NCI-H446 treated with DMSO at 0.1 percent for 48 hours (cell line): ENCODE results near the gene TTYH1.
"Not testable (repeated sequence)": the region's sequence is repeated elsewhere in the genome, so short reads cannot be mapped to it uniquely, and the experiment has no call there.

Source experiments
- DNase-seq: peaks from one replicate; lab custom pipeline; 2025; lab: John Stamatoyannopoulos, UW

The TTYH1 gene

DNA sequence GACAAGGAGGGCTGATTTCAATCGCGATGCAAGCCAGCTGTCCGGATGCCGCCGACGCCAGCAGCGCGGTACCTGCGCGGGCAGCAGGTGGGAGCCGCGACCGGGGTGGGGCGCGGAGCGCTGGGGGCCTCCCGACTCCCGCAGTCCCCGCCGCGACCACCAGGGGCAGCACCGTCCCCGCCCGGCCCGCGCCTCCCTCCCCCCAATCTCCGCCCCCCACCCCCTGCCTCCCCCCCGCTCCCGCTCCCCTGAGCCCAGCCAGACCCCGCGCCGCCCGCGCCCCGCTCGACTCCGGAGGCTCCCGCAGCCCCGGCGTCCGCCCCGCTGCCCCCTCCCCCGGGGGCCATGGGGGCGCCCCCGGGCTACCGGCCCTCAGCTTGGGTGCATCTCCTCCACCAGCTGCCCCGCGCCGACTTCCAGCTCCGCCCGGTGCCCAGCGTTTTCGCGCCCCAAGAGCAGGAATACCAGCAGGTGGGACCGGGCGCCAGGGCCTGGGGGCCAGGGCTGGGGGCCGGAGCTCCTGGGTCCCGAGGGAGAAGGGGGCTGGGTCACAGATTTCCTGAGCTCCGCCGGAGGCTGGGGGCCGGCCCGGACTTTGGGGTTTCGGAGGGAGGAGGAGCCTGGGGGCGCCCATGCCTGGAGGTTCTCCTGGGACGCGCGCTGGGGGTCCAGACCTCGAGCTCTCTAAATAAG, at the start of gene TTYH1:
TTYH1 (plus strand) TSS at position 257 of the 693 bp plus-strand sequence; CDS start at position 346, 89 bp downstream.
- DNase-seq, result no peak

GRCh38 chr19:54365798-54366197, 49.5 kb upstream of the TTYH1 start:
- not testable (repeated sequence) for DNase-seq

GRCh38 chr19:54366811-54367210, 48.5 kb upstream of the TTYH1 start:
- no peak for DNase-seq

DNA sequence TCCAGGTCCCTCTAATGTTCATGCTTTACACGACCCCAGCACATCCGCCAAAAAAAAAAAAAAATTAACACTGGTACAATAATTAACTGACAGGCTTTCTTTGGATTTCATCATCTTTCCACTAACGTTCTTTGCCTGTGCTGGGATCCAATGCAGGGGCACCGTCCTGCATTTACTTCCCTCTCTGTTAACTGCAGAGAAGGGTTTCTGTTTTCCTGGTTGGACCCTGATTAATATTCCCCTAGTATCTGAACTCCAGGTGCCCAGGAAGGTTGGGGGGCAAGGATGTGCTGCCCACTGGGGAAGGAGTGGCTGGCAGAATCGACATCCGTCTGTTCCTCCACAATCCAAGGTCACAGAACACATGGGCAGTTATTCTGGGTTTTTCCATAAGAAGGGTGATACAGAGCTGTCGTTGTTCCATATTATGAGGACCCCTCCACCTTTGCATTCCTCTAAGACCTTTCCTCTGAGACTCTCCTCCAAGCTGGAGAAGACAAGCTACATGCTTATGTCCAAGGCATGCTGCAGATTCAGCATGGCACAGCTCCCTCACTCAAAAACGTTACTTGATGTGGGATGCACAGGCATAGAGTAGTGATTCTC, 46.1 kb upstream of the TTYH1 start:
- no peak for DNase-seq

DNA sequence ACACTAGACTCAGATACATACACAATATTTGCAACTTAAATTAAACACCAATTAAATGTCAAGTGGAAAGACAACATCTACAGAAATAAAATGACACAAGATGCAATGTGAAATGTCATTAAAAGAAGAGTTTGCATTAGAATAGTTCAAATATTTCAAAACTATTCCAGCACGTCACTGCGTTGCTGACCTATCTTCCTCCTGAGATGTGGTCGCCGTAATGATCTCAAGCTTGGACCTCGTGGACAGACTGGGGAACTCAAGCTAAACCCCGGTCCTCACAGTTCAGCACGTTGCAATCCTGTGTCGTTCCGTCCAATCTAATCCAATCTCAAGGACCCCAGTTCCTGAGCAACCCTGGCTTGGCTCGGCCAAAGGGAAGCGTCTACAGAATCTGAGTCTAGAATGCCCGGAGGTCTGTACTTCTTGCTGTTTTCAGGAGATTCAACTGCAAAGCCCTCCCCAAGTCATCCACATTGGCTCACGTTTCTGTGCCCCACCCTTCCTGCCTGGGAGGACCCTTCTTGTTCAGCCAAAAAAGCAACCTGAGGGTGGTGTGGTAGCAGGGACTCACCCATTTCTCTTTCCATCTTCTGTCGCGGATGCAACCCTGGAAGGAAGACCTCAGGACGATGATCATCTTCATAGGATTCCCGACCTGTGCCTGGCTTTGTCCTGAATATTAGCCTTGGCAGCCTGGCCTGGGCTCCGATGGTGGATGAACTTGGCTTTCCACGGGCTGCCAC, 45.4 kb upstream of the TTYH1 start:
- not testable (repeated sequence) for DNase-seq

GRCh38 chr19:54370434-54370796, 44.8 kb upstream of the TTYH1 start:
- DNase-seq, result not testable (repeated sequence)

GRCh38 chr19:54371453-54371852, 43.8 kb upstream of the TTYH1 start:
- not testable (repeated sequence) for DNase-seq

GRCh38 chr19:54373781-54374631, 41.3 kb upstream of the TTYH1 start:
- no peak for DNase-seq

GRCh38 chr19:54375181-54375938, 39.9 kb upstream of the TTYH1 start:
- DNase-seq, result not testable (repeated sequence)

DNA sequence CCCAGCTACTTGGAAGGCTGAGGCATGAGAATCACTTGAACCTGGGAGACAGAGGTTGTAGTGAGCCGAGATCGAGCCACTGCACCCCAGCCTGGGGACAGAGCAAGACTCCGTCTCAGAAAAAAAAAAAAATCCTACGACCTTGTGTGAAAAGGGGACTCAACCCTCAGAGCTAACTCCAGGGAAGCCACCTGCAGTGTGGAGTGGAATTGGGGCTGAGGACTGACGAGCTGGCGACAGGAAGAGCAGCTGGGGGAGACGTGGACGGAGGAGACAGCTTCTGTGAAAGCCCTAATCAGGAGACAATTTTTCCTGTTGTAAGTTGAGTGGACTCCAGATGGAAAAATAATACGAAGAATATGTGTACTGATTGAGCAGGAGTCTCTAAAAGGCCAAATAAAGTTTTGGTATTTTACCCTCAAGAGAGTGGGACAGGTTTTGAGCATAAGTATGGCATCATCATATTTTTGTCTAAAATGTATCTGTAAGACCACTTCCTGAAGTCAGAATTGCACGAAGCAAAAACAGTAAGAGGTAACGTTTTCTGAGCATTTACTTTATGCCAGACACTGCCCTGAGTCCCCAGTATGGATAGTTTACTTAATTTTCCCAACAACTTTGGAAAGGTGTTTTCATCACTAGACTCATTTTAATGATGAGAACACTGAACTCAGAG, 38.5 kb upstream of the TTYH1 start:
- no peak for DNase-seq

DNA sequence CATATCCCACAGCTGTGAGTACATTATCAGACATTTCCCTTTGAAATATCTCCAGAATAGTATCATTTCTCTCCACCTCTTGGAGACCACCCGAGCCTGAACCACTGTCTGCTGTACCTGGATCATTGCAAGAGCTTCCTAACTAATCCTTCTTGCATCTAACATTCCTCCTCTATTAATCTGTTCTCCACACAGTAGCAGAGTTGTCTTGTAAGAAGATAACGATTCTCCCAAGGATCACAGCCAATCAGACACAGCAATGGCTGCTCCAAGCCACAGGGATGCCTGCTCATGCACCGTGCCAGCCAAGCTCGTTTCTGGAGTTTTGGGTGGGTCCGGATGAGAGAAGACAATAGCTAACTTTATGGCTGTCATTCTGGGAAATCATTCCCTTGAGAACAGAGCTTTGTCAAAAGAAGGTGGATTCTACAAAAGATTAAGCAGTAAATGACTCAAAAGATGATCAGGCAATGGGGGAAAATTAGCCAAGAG, 36.0 kb upstream of the TTYH1 start:
- DNase-seq, result no peak

DNA sequence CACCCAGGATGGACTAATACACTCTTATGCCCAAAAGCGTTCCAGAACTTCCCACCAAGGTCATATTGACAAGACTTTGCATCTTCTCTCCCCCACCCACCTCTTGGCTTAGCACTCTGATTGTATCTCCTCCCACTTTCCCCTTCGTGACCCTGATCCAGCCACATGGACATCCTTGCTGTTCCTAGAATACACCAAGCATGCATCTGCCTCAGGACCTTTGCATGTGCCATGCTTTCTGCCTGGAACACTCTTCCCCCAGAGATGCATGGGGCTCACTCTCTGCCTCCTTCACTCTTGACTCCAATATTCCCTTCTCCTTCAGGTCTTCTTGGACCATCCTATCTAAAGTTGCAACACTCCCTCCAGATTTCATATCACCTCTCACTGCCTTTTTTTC, 34.4 kb upstream of the TTYH1 start:
- no peak for DNase-seq

DNA sequence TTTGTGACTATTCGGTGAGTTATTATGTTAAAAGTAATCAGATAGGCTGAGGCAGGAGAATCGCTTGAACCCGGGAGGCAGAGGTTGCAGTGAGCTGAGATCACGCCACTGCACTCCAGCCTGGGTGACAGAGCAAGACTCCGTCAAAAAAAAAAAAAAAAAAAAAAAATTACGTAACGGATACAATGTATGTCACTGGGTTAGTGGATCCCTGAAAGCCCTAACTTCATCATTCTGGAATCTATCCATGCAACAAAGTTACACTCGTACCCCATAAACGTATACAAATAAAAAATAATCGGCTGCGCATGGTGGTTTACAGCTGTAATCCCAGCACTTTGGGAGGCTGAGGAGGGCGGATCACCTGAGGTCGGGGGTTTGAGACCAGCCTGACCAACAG, 33.2 kb upstream of the TTYH1 start:
- not testable (repeated sequence) for DNase-seq

DNA sequence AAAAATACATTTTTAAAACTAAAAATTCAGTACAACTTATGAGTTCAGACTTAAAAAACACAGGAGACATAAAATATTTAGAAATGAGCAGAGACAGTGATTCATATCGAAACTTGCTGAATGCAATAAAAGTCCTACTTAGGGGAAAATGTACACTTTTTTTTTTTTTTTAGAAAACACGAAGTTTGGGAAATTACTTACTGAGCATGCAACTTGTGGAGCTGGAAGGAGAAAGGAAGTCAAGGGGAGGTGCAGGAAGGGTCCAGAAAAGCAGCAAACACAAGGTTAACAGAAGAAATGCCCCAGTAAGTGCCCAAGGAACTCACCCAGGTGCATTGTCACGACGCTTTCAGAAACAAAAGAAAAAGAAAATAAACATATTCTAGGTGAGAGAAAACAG, 31.9 kb upstream of the TTYH1 start:
- DNase-seq, result no peak

DNA sequence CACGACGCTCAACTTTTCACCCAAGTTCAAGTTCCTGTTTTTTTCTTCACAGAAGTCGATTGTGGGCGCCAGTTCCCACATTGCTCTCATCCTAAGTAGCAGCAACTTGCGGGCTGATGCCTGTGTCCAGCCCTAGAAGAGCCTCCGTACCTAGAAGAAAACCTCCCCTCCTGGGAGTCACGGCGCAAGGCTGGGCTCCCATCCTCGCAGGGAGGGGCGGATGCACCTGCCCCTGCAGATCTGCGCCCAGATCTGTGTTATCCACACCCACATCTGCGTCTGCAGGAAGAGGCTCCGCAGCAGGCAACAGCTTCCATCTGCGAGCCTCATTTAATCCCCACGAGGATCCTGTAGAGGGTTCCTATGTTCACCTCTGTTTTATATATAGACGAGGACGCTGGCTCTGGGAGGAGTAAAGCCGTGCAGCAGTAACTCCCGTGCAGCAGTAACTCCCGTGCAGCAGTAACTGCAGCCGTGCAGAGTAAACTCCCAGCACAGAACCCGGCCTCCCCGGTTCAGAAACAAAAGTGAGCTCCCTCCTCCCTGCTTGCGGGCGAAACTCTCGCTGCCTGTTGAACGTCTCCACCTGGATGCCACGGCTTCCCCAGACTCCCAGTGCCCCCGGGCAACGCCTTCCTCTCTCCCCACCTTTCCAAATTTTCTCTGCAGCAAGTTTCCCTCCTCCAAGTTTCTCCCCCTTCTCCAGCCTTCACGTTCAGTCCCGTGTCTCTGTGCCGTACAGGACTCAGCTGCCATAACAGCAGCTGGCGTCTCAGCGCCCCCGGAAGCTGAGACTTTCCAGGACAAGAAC, 27.1 kb upstream of the TTYH1 start:
- DNase-seq, result no peak

- no peak for DNase-seq
Measured at GRCh38 chr19:54388802-54389139, 26.5 kb upstream of the TTYH1 start.

- no peak for DNase-seq
Measured at GRCh38 chr19:54389553-54389952, 25.7 kb upstream of the TTYH1 start.

DNA sequence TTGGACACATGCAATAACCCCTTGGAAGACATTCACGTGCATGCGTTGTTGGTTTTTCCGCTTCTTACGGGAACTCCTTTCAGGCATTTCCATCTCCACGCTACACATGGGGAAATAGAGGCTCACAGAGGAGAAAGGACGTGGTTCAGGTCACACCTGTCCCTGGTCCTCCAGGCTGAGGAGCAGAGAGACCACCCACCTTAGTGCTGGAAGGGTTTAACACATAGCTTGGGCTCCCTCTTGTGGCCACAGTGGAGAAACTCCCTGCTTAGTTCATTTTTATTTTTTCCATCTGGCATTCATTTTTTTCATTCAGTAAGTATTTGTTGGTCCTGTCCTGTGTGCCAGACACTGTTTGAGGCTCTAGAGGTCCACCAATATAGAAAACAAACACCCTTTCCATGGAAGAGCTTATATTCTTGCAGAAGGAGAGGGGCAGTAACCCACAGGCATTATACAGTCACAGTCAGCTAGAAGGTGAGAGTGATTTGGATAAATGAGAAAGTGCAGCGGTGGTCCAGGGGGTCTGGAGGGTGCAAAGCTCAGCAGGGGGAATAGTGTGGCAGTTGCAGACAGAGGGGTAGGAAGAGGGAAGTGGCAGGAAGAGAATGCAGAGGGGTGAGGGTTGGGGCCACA, 24.2 kb upstream of the TTYH1 start:
- DNase-seq, result peak; percentile 7

- DNase-seq, result no peak
Measured at GRCh38 chr19:54391589-54392061, 23.6 kb upstream of the TTYH1 start.
